B cell (primary cell): ENCODE results near the gene NFAT5.

Experiments used
- CTCF ChIP-seq: fragments of 200-600 bp; IDR thresholded peaks from one replicate; pipeline ENCODE4 v1.8.0; 2022; ENCODE audit warnings: antibody characterized with exemption, mild to moderate bottlenecking
- EZH2 ChIP-seq: IDR thresholded peaks from 2 replicates; pipeline ENCODE4 v1.6.1; 2012; ENCODE audit warnings: borderline replicate concordance, low read depth, mild to moderate bottlenecking, moderate library complexity, low read length; ENCODE audit not compliant: insufficient read depth, poor library complexity, severe bottlenecking

- TF ChIP-seq EZH2 (no peak), CTCF (no peak)
Measured at GRCh38 chr16:69706256-69706974, 140.6 kb downstream of the NFAT5 start.
